ENCODE results near the gene GABBR2. TPM values are rescaled to one million over a fixed set of nuclear protein-coding genes. Genes with fewer than 3 reads are reported as not detected.
"Not testable (repeated sequence)": the region's sequence is repeated elsewhere in the genome, so short reads cannot be mapped to it uniquely, and the experiment has no call there.

Gene GABBR2
- total and polyA plus RNA-seq, 12 donors: 0.17 to 9.0 (median 3.7) TPM

DNA sequence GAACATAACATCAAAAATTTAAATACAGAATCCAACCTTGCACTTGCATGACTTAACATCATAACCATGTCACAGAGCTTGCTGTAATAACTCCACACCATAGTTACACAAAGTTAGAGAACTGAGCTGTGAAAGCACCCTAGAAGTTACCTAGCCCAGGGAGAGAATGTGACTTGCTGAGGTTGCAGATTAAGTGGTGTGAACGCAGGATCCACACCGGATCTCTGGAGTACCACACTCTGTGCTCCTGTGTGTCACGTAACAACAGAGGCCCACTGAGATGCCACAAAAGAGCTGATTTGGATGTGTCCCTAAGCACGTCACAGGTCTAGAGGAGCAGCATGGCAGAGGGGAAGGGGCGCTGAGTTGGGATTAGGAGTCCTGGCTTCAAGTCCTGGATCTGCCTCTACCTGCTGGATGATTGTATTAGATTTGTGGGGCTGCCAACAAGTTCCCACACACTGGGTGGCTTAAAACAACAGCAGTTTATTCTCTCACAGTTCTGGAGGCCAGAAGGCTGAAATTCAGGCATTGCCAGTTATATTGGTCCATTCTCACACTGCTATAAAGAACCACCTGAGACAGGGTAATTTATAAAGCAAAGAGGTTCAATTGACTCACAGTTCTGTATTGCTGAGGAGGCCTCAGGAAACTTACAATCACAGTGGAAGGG is 240.0 kb downstream of the GABBR2 start:
- Histone ChIP-seq H3K27me3 (no peaks in the 10 kb centered on the region), H3K9me3 (replicated peaks in 1 of 3) (no peaks in the 10 kb centered on the region), H3K4me1 (replicated peaks in 1 of 2) (no peaks in the 10 kb centered on the region), H3K27ac (no peak overlapping the region), H3K4me3 (no peak overlapping the region), H3K36me3 (replicated peaks in 1 of 2) (no peaks in the 10 kb centered on the region)
- WGBS, 4 donors: 87 to 96% (median 93%) methylated on average over 5 of the region's 5 CpGs
- TF ChIP-seq CTCF (IDR thresholded peaks at IDR 0.05): no peak
- TF ChIP-seq POLR2A (IDR thresholded peaks at IDR 0.05): no peak
- intact Hi-C loops (cut with DNase I): no loop called here
- no peak for DNase-seq

DNA sequence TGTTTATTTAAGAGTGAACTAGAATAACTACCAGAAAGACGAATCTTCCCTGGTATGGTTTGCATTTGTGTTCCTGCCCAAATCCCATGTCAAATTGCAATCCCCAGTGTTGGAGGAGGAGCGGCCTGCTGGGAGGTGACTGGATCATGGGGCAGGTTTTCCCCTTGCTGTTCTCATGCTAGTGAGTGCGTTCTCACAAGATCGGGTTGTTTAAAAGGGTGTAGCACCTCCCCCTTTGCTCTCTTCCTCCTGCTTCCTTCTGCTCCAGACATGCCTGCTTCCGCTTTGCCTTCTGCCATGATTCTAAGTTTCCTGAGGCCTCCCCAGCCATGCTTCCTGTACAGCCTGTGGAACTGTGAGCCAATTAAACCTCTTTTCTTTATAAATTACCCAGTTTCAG is 242.9 kb downstream of the GABBR2 start:
- no peaks in the 10 kb centered on the region for H3K4me1 ChIP-seq (replicated peaks in 1 of 2)
- H3K9me3 ChIP-seq (replicated peaks in 1 of 3): peaks cover 0 to under 1% (median 0%) of the 10 kb centered on the region in 3 donors
- no peaks in the 10 kb centered on the region for H3K36me3 ChIP-seq (replicated peaks in 1 of 2)
- no peak overlapping the region for H3K4me3 ChIP-seq
- no peaks in the 10 kb centered on the region for H3K27me3 ChIP-seq
- TF ChIP-seq CTCF (IDR thresholded peaks at IDR 0.05) (no peak), POLR2A (IDR thresholded peaks at IDR 0.05) (no peak)
- no peak overlapping the region for H3K27ac ChIP-seq
- DNase-seq: no peak
- WGBS, 4 donors: 65 to 70% (median 67%) methylated on average over 5 of the region's 5 CpGs
- intact Hi-C loops (cut with DNase I): no loop called here

DNA sequence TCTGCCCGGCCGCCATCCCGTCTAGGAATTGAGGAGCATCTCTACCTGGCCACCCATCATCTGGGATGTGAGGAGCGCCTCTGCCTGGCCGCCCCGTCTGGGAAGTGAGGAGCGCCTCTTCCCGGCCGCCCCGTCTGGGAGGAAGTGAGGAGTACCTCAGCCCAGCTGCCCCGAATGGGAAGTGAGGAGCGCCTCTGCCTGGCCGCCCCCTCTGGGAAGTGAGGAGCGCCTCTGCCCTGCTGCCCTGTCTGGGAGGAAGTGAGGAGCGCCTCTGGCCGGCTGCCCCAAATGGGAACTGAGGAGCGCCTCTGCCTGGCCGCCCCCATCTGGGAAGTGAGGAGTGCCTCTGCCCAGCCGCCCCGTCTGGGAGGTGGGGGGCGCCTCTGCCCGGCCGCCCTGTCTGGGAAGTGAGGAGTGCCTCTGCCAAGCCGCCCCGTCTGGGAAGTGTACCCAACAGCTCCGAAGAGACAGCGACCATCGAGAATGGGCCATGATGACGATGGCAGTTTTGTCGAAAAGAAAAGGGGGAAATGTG is 244.5 kb downstream of the GABBR2 start:
- intact Hi-C loops (cut with DNase I); H3K4me1 ChIP-seq (replicated peaks in 1 of 2); H3K27ac ChIP-seq; H3K36me3 ChIP-seq (replicated peaks in 1 of 2); H3K27me3 ChIP-seq; DNase-seq; H3K4me3 ChIP-seq: not testable (repeated sequence)
- peaks cover 0 to 11% (median 4%) of the 10 kb centered on the region in 3 donors for H3K9me3 ChIP-seq (replicated peaks in 1 of 3)
- 90 to 99% (median 96%) methylated on average over 15 to 29 of the region's 30 CpGs for whole genome bisulfite sequencing, 4 donors

DNA sequence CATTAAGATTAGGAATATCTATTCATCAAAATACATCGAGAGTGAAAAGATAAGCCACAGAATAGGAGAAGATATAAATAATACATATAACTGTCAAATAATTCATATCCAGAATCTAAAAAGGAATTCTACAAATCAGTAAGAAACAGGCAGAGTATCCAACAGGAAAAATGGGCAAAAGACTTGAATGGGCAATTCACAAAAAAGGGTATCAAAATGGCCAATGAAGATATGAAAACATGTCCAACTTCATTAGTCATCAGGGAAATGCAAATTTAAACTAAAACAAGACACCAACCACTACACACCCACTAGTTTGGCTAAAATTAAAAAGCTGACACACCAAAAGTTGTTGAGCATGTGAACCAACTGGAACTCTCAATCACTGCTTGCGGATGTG is 246.4 kb downstream of the GABBR2 start:
- no peaks in the 10 kb centered on the region for H3K36me3 ChIP-seq (replicated peaks in 1 of 2)
- intact Hi-C loops (cut with DNase I): no loop called here
- H3K27me3 ChIP-seq: no peaks in the 10 kb centered on the region
- H3K27ac ChIP-seq: no peak overlapping the region
- TF ChIP-seq POLR2A (IDR thresholded peaks at IDR 0.05) (no peak), CTCF (IDR thresholded peaks at IDR 0.05) (no peak)
- H3K4me3 ChIP-seq: no peak overlapping the region
- WGBS, 4 donors: 84 to 89% (median 88%) methylated on average over 2 of the region's 2 CpGs
- H3K4me1 ChIP-seq (replicated peaks in 1 of 2): no peaks in the 10 kb centered on the region
- peaks cover 0 to 11% (median 4%) of the 10 kb centered on the region in 3 donors for H3K9me3 ChIP-seq (replicated peaks in 1 of 3)
- DNase-seq: no peak

DNA sequence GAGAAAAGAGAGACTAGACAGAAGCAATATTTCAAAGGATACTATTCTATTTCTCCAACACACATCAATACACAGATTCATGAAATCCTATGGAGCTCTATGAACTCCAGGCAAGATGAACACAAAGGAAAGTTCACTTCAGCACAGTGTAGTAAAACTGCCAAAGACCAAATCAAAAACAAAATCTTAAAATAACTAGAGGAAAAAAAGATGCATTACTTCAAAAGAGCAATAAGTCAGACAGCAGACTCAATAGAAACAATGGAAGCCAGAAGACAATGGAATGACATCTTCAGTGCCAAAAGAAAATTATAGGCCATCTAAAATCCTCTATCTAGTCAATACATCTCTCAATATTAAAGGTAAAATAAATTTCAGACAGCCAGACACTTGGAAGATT is 248.0 kb downstream of the GABBR2 start:
- Histone ChIP-seq H3K9me3 (replicated peaks in 1 of 3) (peaks cover 0 to 11% (median 4%) of the 10 kb centered on the region in 3 donors), H3K36me3 (replicated peaks in 1 of 2) (no peaks in the 10 kb centered on the region), H3K4me3 (no peak overlapping the region), H3K4me1 (replicated peaks in 1 of 2) (no peaks in the 10 kb centered on the region), H3K27me3 (no peaks in the 10 kb centered on the region), H3K27ac (no peak overlapping the region)
- intact Hi-C loops (cut with DNase I): no loop called here
- TF ChIP-seq POLR2A (IDR thresholded peaks at IDR 0.05) (no peak), CTCF (IDR thresholded peaks at IDR 0.05) (no peak)
- DNase-seq: no peak

All from adrenal gland (tissue), 12 donors.